Stimulated activated CD4-positive, alpha-beta T cell treated with anti-CD3 and anti-CD28 coated beads, Interleukin-12 subunit alpha, Interleukin-12 subunit beta, amount 100 ng/mL, for 24 hours (primary cell): ENCODE measurements around the gene ABCC1.
A peak's percentile ranks its signal among the peaks of the same experiment; 100 is the strongest.

Experiments
- DNase-seq, 2 experiments: peaks; one replicate each; pipeline ENCODE4 v3.0.0-alpha.2; 2020; ENCODE audit warnings: low read depth in 2 of 2

ABCC1 gene

DNA sequence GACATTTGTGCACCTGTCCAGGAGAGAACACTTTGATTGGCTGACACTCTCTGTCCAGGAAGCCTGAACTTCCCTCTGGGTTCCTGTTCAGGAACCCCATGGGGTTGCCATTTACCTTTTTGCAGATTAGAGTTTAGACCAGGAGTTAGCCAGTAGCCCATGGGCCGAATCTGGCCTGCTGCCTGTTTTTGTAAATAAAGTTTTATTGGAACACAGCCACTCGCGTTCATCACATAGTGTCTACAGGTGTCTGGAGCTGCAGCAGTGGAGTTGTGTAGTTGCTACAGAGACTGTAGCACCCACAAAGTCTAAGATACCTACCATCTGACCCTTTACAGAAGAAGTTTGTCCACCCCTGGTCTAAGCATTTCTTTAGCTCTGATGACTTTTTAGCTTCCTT, 70.9 kb downstream of the ABCC1 start:
- DNase-seq = no peak

DNA sequence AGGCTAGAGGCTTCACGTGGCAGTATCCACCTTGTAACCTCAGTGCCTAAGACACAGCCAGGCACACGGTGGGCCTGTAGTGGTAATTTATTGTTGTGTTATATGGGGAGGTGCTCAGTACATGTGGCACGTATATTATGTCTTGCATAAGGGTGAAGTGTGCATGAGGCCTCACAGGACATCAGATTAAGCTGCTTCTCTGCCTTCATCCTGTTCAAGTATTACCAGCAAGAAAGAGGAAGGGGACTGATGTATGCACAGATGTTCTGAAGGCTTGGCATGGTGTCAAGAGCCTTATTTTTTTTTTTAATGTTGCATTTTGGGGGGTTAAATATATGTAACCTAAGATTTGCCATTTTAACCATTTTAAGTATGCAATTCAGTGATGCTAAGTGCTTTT, 71.6 kb downstream of the ABCC1 start:
- no peak for DNase-seq

DNA sequence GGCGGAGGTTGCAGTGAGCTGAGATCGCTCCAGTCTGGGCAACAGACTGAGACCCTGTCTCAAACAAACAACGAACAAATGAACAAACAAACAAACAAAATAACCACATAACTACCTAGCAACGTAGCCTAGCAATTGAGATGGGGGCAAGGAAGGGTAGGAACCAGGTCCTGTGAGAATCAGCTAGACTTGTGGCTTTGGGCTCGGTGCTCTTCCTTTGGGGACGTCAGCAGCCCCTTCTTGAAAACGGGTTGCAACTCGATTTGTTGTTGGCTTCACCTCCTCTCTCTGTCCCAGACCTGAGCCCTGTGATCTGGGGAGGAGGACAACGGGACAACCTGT, 72.2 kb downstream of the ABCC1 start:
- no peak for DNase-seq

DNA sequence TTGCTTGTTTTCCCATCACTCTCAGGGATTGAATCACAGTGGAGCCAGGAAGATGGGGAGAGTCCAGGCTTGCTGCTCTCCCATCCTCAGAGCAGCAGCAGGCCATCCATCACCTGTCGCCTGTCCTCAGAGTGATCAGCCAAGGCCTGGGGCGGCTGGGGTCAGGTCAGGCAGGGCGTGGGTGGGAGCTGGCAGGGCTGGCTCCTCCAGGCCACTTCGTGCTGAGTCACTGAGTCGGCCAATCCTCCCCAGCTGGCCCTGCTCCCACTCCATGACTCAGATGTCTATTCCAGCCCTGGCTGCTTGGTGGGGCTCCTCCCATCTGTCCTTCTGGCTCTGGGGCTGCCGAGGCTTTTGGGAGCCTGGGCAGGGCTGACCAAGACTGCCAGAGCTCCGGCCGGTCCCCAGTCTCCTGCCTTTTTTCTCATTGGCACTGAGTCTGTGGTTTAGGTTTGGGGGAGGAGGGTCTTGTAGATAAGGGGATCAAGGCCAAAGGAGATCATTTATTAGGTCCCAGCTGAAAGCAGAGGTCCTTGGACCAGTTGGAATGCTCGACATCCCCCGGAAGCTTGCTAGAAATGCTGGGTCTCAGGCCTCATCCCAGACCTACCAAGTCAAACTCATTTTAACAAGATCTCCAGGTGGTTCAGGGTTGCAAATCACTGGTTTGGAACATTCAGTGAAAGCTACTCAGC, 72.7 kb downstream of the ABCC1 start:
- DNase-seq = no peak

DNA sequence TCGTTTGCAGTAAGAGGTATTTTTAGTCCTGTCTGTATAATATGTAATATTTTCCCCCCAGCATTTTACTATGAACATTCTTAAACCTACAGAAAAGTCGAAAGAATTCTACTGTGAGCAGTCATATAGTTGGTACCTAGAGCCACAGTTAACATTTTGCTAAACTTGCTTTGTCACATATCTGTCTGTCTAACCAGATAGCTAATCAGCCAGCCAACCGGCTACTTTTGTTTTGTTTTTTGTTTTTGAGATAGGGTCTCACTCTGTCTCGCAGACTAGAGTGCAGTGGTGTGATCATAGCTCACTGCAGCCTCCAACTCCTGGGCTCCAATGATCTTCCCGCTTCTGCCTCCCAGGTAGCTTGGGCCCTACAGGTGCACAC, 73.3 kb downstream of the ABCC1 start:
- no peak for DNase-seq

DNA sequence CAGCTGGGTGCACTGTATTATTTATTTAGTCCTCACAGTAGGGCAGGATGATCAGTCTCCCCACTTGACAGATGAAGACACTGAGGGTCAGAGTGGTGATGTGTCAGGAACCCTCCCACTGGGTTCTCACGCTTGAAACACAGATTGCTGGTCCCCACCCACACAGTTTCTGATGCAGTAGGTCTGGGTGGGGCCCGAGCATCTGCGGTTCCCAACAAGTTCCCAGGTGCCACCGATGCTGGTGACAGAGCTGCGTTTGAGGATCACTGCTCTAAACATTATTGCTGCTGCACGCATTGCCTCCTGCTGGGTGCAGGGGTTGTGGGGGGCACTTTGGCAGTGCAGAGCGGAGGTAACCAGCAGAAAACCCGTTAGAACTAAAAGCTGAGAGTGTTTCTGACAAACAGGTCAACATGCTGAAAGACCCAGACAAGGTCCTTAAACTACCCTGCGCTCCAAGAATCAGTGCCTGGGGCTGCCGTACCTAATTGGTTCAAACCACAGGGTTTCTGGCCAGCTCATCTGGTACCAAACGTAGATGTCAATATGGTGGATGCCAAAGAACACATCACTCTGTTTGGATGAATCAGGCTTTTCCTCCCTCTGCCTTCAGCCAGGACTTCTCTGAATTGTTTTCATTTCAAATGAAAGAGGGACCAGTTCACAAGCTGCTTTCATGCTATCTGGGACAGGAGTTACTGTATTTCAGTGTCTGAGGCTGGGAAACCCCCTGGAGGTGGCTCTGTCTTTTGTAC, 76.0 kb downstream of the ABCC1 start:
- DNase-seq = peak; percentile 28 to 45

DNA sequence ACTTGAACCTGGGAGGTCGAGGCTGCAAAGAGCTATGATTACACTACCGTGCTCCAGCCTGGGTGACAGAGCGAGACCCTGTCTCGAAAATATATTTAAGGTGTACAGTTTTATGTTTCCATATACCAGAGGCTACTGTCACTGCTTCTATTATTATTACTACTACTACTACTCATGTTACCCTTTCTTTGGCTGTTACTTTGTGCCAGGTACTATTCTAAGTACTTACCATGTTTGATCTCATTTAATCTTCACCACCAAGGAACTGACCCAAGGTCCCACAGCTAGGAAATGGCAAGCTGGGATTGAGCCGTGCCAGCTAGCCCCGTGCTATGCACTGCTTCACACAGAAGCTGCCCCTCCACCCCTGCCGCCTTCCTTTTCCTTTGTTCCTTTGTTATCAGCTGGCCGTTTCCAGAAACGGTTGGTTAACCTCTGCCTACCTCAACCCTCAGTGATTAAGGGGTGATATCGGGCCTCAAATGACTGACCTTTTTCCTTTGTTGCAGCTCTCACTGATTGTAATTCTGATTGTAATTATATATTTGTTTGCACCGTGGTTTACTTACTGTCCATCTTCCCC, 78.4 kb downstream of the ABCC1 start:
- no peak for DNase-seq

DNA sequence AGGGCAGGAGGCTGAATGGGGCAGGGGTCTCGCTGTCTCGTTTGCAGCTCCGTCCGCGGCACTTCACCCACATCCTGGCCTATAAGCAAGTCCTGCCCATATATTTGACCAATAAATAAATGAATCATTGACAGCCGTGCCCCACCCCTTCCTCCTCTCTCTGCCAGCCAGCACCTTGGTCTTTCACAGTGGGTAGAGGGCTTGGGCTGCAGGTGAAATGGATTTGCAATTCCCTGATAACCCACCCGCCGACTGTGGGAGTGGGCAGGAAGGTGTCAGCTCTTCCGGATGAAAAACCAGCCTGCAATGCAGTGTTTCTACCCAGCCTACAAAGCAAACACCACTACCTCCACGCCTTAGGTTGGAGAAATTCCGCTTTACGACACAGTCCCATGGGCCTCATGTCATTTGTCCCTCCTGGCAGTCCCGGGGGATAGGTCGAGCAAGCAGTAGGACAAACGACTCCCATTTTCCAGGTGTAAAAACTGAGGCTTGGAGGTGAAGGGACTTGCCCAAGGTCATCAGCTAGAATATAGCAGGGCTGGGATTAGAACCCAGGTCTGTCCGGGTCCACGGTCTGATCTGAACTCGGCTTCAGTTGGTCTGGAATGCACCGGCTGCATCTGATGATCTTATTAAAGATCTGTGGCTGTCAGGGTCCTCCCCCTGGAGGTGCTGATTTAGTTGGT, 79.0 kb downstream of the ABCC1 start:
- no peak for DNase-seq

DNA sequence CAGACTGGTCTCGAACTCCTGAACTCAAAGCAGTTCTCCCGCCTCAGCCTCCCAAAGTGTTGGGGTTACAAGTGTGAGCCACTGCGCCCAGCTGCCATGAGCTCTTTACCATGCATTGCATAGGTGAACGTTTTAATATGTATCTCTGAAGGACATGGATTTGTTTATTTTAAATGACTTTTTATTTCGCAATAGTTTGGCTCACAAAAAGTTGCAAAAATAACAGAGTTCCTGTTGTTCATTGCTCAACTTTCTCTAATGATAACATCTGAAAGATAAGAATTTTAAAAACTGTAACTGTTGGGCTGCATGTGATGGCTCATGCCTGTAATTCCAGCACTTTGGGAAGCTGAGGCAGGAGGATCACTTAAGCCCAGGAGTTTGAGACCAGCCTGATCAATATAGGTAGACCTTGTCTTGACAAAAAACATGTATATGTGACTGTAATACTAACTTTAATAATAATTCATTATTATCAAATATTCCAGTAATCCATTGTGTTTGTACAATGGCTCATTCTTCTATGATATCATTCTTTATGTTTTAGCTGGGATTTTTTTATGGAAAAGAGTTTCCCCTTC, 80.1 kb downstream of the ABCC1 start:
- DNase-seq = no peak

DNA sequence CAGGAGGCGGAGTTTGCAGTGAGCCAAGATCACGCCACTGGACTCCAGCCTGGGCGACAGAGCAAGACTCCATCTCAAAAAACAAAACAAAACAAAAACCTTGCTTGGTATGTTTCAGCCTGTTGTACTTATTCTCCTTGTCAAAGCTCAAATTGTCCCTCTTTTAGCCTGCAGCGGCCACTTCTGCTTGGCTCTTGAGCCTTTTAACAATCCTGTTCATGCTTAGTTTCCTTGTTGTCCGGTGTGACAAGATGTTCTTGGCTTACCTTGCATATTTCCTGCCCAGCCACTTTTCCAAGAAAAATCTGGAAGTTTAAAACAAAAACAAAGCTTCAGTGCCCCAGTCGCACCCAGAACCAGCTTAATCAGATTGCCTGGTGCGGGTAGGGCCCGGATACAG, 81.0 kb downstream of the ABCC1 start:
- DNase-seq = no peak

DNA sequence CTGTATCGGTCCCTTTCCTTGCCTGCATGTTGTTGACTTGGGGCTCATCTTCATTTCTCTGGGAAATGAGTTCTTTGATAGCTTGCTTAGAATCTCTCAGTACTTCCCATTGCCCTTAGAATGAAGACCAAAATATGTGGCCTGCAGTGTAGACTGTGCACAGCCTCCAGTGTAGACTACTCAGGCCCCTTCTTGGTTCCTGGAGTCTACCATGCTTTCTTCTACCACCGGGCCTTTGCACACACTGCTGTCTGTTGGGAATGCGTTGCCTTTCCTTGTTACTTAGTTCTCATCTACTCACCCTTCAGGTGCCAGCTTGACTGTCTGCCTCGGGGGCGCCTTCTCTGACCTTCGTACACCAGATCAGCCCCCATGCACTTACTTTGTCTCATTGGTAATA, 82.0 kb downstream of the ABCC1 start:
- DNase-seq = no peak

DNA sequence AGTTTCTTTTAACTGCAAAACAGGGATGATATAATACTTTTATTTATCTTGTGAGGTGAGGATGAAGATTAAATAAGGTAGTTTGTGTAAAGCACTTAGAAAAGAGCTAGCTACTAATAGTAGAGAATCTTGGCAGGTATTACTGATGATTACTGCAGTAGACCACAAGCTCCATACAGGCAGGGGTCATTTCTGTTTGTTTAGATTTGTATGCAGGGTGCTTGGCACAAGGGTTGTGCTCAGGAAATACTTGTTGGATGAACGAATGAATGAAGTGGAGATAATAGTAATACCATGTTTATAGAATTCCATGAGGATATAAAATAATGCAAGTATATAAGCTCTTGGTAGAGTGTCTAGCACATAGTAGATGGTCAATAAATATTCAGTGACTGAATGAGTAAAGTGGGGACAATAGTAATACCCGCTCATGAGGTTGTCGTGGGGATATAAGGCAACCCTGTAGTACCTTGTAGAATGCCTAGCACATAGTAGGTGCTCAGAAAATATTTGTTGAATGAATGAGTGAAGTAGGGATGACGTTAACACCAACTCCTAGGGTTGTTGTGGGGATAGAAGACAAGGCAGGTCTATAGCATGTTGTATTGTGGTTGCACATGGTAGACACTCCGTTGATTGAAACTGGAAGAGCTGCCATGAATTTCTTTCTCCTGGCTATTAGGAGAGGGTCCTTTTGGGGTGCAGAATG, 83.0 kb downstream of the ABCC1 start:
- no peak for DNase-seq

DNA sequence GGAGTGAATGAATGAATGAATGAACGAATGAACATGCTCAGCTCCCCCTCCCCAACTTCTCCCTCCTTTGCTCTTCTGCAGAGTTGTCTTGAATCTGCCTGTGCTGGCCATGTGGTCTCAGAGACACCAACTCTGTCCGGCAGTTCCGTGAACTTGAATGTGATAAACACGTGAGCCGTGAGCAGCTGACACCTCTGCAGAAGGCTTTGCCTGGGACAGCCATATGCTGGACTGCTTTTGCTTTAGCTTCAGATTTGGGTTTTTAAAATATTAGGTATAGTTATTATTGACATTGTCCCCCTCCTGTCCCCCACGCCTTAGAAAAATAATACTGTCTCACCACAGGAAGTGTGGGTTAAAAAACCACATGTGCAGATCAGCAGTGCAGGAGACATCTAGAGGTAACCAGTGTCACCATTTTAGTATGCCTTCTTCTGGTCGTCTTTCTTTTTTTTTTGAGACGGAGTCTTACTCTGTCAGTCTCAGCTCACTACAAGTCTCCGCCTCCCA, 83.8 kb downstream of the ABCC1 start:
- DNase-seq = no peak

DNA sequence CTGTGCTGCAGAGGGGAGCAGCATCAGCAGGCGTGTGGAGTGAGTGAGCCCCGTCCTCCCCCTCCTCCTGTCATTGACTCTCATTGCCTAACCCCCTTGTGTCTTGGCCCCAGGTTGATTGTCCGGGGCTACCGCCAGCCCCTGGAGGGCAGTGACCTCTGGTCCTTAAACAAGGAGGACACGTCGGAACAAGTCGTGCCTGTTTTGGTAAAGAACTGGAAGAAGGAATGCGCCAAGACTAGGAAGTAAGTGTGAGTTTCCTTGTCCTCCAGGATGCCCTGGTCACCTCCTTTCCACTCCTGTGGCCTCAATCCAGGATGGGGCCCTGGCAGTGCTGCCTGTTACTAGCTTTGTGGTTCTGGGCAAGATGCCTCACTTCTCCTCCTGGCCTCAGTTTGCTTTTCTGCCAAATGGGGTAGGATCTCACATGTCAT, 87.0 kb downstream of the ABCC1 start:
- no peak for DNase-seq

DNA sequence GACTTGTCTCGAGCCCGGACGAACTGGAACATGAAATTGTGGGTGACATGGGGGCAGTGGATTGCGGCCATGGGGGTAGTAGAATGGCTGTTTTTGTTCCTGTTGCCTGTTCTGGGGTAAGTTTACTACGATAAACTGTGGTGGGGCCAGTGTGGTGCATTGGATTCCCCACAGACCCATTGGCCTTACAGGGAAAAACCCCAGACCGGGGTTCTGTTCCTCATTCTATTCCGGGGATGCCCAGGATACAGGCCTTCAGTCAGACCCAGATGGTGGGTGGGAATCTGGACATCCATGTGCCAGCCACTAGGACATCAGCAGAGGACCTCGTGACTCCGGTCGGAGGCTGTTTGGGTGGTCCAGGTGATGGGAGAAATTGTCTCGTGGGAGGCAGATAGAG, 88.1 kb downstream of the ABCC1 start:
- DNase-seq = no peak

DNA sequence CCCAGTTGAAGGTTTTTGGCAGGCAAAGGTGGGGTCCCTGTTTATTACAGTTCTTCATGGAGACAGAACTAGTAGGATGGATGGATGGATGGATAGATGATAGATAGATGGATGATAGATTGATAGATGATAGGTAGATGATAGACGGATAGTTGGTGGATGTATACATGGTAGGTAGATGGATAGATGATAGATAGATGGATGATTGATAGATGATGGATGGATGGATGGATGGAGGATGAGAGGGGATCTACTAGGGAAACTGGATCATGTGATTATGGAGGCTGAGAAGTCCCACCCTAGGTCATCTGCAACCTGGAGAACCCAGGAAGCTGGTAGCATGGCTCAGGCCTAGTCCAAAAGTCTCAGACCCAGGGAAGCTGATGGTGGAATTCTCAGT, 88.6 kb downstream of the ABCC1 start:
- no peak for DNase-seq

DNA sequence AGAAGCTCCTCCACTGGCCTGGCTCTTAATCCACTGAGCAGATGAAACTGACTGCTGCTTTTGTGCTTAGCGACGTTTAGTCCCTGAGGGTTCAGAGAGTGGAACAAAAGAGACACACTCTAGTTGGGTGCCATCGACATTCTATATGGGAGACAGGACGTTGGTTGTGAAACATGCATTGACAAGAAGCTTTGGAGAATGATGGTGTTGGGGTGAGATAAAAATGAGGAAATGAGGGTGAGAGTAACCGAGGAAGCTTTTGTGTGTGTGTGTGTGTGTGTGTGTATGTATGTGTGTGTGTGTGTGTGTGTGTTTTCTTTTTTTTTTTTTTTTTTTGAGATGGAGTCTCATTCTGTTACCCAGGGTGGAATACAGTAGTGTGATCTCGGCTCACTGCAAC, 89.5 kb downstream of the ABCC1 start:
- DNase-seq = no peak

DNA sequence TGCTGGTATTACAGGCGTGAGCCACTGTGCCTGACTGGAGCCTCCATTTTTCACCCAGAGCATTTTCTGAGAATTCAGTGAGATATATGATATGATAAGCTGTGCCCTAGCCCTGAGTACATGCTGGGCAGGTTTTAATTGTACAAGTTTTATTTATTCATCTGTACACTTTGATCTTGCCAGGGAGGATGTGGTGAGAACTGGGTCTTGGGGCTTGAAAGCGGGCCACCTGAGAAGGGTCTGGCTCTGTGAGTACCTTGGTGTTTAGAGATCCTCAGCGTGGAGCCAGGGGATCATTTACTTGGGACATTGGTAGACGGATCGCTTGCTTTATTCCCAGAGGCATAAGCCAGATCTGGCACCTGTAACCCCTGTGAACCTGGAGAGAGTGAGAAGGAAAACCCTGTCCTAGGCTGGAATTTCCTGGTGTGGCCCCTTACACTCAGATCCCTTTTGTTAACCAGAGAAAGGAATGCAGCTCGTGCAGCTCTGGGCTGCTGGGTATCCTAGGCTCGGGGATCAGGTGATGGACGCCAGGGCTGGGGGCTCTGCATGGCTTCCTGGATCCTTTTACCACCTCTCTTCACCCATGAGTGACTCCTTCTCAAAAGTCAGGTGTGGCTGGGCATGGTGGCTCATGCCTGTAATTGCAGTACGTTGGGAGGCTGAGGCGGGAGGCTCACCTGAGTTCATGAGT, 91.9 kb downstream of the ABCC1 start:
- no peak for DNase-seq

DNA sequence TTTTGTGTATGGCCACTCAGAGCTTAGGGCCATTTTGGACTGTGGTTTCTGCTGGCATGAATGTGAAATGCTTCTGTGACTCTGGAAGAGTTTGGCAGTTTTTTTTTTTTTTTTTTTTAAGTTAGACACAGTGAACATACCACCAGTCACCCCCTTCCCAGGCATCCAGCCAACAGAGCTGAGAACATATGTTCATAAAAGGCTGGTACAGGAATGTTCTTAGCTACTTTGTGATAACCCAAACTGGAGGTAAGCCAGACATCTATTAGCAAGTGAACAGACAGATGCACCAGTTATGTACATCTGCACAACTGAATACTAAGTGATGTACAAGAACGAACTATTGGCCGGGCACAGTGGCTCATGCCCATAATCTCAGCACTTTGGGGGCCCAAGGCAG, 92.7 kb downstream of the ABCC1 start:
- no peak for DNase-seq

DNA sequence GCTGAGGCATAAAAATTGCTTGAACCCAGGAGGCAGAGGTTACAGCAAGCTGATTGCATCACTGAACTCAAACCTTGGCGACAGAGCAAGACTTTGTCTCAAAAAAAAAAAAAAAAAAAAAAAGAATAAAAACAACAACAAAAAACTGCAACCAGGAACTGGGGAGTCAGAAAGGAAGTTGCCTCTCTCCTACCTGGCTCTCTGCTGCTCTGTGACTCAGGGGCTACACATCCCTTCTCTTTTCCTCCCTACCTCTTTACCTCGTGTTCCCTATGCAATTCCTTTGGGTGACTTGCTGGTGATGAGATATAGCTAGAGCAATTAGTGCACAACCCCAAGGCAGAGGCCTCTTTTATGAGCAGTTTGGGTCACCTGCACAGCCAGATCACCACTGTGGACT, 95.9 kb downstream of the ABCC1 start:
- no peak for DNase-seq

DNA sequence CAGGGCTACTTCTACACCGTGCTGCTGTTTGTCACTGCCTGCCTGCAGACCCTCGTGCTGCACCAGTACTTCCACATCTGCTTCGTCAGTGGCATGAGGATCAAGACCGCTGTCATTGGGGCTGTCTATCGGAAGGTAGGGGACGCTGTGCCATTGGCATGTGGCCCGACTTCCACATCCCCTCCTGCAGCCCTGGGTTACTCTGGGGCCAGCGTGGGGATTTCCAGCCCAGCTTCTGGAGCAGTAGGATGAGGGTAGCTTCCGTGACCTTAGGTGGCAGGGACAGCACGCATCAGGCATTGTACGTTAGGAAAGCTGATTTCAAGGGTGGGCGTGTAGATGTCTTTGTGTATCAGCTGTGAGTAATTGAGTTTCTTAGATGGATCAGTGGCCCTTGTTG, 96.5 kb downstream of the ABCC1 start:
- DNase-seq = no peak
